NCI-H748 (cell line): ENCODE results near the gene UCK1.

Experiments used
- DNase-seq: peaks from one replicate; lab custom pipeline; 2025; ENCODE audit not compliant: unreplicated experiment; lab: John Stamatoyannopoulos, UW

Gene UCK1

DNA sequence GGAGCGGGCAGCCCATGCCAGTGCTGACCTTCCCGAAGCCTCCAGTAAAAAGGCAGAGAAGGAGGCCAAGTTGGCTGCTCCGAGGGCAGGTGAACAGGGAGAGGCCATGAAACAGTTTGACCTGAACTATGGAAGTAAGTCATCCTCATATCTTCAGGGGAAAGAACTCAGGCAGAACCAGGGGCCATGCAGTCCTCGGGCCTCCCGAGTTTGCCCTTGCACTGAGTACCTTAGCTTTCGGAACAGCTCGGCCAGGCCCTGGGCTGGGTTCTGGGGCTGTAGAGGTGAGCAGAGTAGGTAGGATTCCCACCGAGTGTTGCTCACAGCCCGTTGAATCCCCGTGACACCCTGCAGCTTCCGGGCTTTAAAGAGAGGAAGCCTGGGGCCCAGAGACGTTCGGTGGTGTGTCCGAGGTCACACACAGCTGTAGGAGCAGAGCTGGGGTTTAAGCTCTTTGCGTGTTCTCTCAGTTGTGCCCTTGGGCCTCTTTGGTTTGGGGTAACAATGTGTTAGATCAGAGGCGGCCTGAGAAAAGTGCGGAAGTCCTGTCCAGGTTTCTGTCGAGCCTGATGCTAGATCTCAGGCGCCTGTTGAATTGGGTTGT lies 53.1 kb downstream of the UCK1 start:
- DNase-seq = no peak

DNA sequence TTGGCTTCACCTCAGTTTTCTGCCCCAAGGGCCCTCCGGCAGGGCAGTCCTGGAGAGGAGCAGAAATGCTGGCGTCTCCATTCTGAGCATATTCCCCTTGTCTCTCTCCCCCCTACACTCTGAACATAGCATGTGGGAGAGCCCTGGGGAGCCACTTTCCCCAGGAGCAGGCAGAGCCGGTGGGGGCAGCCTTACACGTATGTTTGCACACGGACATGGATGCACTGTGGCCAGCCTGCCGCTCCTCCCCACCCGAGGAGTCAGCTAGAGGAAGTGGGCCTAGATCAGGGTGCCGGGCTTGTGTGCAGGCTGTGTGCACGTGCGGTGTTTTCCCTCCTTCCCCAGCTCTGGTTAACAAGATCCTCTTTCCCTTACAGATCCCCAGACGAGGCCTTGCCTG lies 53.7 kb downstream of the UCK1 start:
- DNase-seq = no peak

DNA sequence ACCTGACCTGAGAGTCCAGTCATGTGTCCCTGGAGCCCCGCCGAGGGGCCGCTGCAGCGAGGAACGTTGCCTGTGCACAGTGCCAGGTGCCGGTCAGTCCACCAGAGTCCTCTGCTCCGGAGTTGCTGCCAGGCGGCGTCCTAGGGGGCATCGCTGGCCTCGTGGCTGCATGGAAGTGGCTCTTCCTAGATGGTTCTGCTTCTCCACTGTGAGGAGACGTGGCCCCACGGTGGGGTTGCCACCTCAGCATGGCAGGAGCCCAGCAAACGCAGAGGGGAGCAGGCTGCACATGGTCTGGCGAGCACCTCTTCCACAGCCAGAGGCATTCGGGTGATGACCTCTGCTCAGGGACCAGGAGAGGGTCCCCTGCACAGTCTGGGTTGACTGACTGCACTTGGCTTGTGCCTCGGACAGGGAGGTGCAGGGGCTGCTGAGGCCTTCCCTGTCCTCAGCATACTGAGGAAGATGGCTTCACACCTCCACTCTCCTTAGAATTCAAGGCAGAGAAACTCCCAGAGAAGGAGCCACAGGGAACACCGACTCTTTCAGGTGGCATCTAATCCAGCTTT lies 54.2 kb downstream of the UCK1 start:
- DNase-seq = no peak

DNA sequence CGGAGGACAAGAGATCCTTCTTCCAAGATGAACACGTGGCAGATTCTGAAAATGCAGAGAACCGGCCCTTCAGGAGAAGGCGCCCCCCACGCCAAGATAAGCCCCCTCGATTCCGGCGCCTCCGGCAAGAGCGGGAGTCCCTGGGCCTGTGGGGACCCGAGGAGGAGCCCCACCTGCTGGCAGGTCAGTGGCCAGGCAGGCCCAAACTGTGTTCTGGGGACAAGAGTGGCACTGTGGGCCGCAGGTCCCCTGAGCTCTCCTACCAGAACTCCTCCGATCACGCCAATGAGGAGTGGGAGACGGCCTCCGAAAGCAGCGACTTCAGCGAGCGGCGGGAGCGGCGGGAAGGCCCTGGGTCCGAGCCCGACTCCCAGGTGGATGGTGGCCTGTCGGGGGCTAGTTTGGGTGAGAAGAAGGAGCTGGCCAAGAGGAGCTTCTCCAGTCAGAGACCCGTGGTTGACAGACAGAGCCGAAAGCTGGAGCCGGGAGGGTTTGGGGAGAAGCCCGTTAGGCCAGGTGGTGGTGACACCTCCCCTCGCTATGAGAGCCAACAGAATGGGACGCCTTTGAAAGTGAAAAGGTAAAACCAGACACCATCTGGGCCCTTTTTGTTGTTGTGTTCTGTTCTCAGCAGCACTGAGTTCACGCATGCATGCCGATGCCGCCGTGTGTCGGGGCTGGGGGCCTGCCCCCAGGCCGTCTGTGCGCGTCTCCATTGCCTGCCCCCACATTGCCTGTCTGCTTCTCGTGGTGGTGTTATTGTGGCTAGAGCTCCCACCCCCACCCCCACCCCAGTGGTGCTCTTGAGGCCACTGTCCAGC lies 54.9 kb downstream of the UCK1 start:
- DNase-seq = no peak

DNA sequence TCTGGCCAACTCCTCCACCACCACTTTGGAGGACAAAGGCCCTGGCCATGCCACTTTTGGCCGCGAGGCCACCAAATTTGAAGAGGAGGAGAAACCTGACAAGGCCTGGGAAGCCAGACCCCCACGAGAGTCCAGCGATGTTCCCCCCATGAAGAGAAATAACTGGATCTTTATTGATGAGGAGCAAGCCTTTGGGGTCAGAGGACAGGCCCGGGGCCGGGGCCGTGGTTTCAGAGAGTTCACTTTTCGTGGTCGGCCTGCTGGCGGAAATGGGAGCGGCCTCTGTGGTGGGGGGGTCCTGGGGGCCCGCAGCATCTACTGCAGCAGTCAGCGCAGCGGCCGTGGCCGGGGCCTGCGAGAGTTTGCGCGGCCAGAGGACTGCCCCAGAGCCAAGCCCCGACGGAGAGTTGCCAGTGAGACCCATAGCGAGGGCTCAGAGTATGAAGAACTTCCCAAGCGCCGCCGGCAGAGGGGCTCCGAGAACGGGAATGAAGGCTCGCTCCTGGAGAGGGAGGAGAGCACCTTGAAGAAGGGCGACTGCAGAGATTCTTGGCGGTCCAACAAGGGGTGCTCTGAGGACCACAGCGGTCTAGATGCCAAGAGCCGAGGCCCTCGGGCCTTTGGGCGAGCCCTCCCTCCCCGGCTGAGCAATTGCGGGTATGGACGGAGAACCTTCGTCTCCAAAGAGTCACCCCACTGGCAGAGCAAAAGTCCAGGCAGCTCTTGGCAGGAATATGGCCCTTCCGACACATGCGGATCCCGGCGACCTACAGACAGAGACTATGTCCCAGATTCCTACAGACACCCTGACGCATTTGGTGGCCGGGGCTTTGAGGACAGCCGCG lies 55.7 kb downstream of the UCK1 start:
- DNase-seq = no peak

DNA sequence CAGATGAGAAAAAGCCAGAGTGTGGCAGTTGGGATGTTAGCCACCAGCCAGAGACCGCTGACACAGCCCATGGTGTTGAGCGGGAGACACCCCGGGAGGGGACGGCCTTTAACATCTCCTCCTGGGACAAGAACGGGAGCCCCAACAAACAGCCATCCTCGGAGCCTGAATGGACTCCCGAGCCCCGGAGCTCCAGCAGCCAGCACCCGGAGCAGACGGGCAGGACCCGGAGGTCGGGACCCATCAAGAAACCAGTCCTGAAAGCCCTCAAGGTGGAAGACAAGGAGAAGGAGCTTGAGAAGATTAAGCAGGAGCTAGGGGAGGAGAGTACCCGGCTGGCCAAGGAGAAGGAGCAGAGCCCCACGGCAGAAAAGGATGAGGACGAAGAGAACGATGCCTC lies 56.4 kb downstream of the UCK1 start:
- no peak for DNase-seq

DNA sequence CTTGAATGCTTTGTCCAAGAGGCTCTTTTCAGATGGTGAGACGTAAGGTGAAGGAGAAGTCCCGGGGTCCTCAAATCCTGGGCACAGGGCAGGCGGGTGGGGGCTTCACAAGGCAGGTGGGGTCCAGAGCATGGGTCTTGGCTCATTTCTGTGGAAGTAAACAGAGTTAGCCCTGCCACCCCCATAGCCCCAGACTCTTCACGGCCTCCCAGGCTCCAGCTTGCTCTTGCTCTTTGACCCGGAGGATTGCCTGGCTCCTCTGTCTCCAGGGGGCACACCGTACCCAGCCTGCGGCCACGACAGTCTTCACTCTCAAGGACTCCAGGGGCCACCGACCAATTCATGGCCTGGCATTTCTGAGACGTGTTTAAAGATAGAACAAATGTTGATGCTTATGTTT lies 57.2 kb downstream of the UCK1 start:
- DNase-seq = no peak
